Cardiac fibroblast (primary cell): Measurements from ENCODE around the gene ACIN1.
"Not testable (repeated sequence)": the region's sequence is repeated elsewhere in the genome, so short reads cannot be mapped to it uniquely, and the experiment has no call there.

ENCODE experiments used
- DNase-seq, 2 donors: peaks; one replicate each; pipeline versions ENCODE4 v3.0.0 to v3.0.0-alpha.2; 2010; ENCODE audit warnings: low read depth in 2 of 2
- H3K4me3 ChIP-seq, 2 donors: replicated peaks in 1 of 2; 1 replicate in 1 of 2; 2 replicates in 1 of 2; pipeline ENCODE4 v1.5.1; 2011; ENCODE audit warnings: low read depth in 2 of 2, low read length in 2 of 2, mild to moderate bottlenecking in 2 of 2, moderate library complexity in 1 of 2
- CTCF ChIP-seq: IDR thresholded peaks from one replicate; pipeline ENCODE4 v1.5.1; 2011; ENCODE audit warnings: low read depth, mild to moderate bottlenecking, low read length, inconsistent platforms

The ACIN1 gene

GRCh38 chr14:23113431-23114119, 18.6 kb upstream of the ACIN1 start:
- no peak for TF ChIP-seq CTCF
- no peak overlapping the region for H3K4me3 ChIP-seq
- peak; percentile 35 to 87 for DNase-seq

GRCh38 chr14:23112359-23113178, 17.6 kb upstream of the ACIN1 start:
- DNase-seq: peak in 1 of 2 donors; percentile 30
- no peak overlapping the region for H3K4me3 ChIP-seq
- no peak for TF ChIP-seq CTCF

GRCh38 chr14:23110579-23111365, 15.8 kb upstream of the ACIN1 start:
- H3K4me3 ChIP-seq: no peak overlapping the region
- no peak for TF ChIP-seq CTCF
- no peak for DNase-seq

- no peak for DNase-seq
- H3K4me3 ChIP-seq: no peak overlapping the region
- TF ChIP-seq CTCF: no peak
These were observed 14.8 kb upstream of the ACIN1 start for GRCh38 chr14:23109769-23110168.

GRCh38 chr14:23108169-23108568, 13.2 kb upstream of the ACIN1 start:
- H3K4me3 ChIP-seq, DNase-seq: not testable (repeated sequence)

- not testable (repeated sequence) for H3K4me3 ChIP-seq, DNase-seq
These were observed 12.7 kb upstream of the ACIN1 start for GRCh38 chr14:23107620-23108019.

GRCh38 chr14:23106747-23107045, 11.8 kb upstream of the ACIN1 start:
- DNase-seq: no peak
- no peak overlapping the region for H3K4me3 ChIP-seq
- no peak for TF ChIP-seq CTCF
